SU-DHL-6 (cell line): Measurements from ENCODE around the gene C1QTNF5.
A peak's percentile ranks its signal among the peaks of the same experiment; 100 is the strongest.

Experiments
- H2AFZ ChIP-seq: fragments of 200-600 bp; sonication (generic); 2 replicates; pipeline ENCODE4 v1.6.1; 2014; ENCODE audit warnings: low read depth, mild to moderate bottlenecking, moderate library complexity, mixed read lengths, antibody characterized with exemption, low read length; ENCODE audit not compliant: severe bottlenecking
- H3F3A ChIP-seq: fragments of 200-600 bp; shearing (Covaris generic); 2 replicates; pipeline ENCODE4 v1.6.0; 2016; ENCODE audit warnings: antibody characterized with exemption, mild to moderate bottlenecking; ENCODE audit not compliant: insufficient read depth
- H3K27ac ChIP-seq: fragments of 200-600 bp; sonication (generic); 2 replicates; pipeline ENCODE4 v1.5.1; 2016; ENCODE audit warnings: low read depth, mild to moderate bottlenecking, low read length, moderate library complexity, mixed read lengths
- H3K27me3 ChIP-seq: fragments of 200-600 bp; sonication (generic), shearing (Covaris generic); 2 replicates; pipeline ENCODE4 v1.6.0; 2014; ENCODE audit warnings: mild to moderate bottlenecking, low read length
- H3K36me3 ChIP-seq: fragments of 200-600 bp; sonication (generic); 2 replicates; pipeline ENCODE4 v1.6.1; 2014; ENCODE audit warnings: mild to moderate bottlenecking, low read length, mixed read lengths
- H3K4me2 ChIP-seq: fragments of 300-600, 200-600 bp; shearing (Covaris generic), sonication (generic); 2 replicates; pipeline ENCODE4 v1.6.0; 2014; ENCODE audit warnings: low read length, low read depth, mild to moderate bottlenecking; ENCODE audit not compliant: poor library complexity, severe bottlenecking
- H3K4me3 ChIP-seq: fragments of 200-600 bp; sonication (generic); 2 replicates; pipeline ENCODE4 v1.5.1; 2014; ENCODE audit warnings: antibody characterized with exemption, low read length, mild to moderate bottlenecking, mixed read lengths; ENCODE audit not compliant: insufficient read depth, poor library complexity, severe bottlenecking
- H3K79me2 ChIP-seq: fragments of 200-600 bp; sonication (generic); 2 replicates; pipeline ENCODE4 v1.6.1; 2014; ENCODE audit warnings: mild to moderate bottlenecking, low read length, moderate library complexity; ENCODE audit not compliant: insufficient read depth
- H3K9ac ChIP-seq: fragments of 200-600 bp; sonication (generic); 2 replicates; pipeline ENCODE4 v1.7.0; 2014; ENCODE audit warnings: mild to moderate bottlenecking, low read length
- H3K9me2 ChIP-seq: fragments of 200-600 bp; sonication (generic); replicated peaks from 2 replicates; pipeline ENCODE4 v1.6.1; 2014; ENCODE audit warnings: low read length; ENCODE audit not compliant: insufficient read depth
- H3K9me3 ChIP-seq: fragments of 200-600 bp; sonication (generic); 2 replicates; pipeline ENCODE4 v1.6.1; 2014; ENCODE audit warnings: low read length, mixed read lengths; ENCODE audit not compliant: insufficient read depth
- H4K20me1 ChIP-seq: fragments of 200-600 bp; sonication (generic); 2 replicates; pipeline ENCODE4 v1.6.1; 2014; ENCODE audit warnings: low read depth, mild to moderate bottlenecking, antibody characterized with exemption, low read length, moderate library complexity, mixed read lengths
- CTCF ChIP-seq: fragments of 200-600 bp; sonication (generic); IDR thresholded peaks from one replicate; pipeline ENCODE4 v1.5.1; 2017; ENCODE audit warnings: antibody characterized with exemption, mild to moderate bottlenecking, low read length, moderate library complexity; ENCODE audit not compliant: insufficient read depth, poor library complexity, severe bottlenecking
- EZH2phosphoT487 ChIP-seq: fragments of 200-600 bp; sonication (generic), shearing (Covaris generic); conservative IDR thresholded peaks from 2 replicates; pipeline ENCODE4 v1.6.1; 2018; ENCODE audit warnings: mild to moderate bottlenecking, antibody characterized with exemption, low read length, moderate library complexity, mixed read lengths

C1QTNF5 gene

GRCh38 chr11:119322360-119322739, 18.3 kb downstream of the C1QTNF5 start:
- Histone ChIP-seq H3K27ac (no peak overlapping the region), H2AFZ (no peak overlapping the region), H3K9ac (no peak overlapping the region), H3K9me2 (no peaks in the 10 kb centered on the region), H4K20me1 (no peaks in the 10 kb centered on the region), H3K27me3 (no peaks in the 10 kb centered on the region), H3K9me3 (no peaks in the 10 kb centered on the region), H3K79me2 (no peaks in the 10 kb centered on the region), H3F3A (peaks cover 6% of the 10 kb centered on the region; the same call in 1 of the 2 replicates), H3K36me3 (no peaks in the 10 kb centered on the region), H3K4me3 (no peak overlapping the region), H3K4me2 (peak overlapping the region; percentile 63)
- TF ChIP-seq CTCF (no peak), EZH2phosphoT487 (no peak)

GRCh38 chr11:119320776-119321524, 19.7 kb downstream of the C1QTNF5 start:
- Histone ChIP-seq H3K27ac (peak overlapping the region; percentile 25; the same call in 1 of the 2 replicates), H3K4me3 (peak overlapping the region; percentile 41), H3K9ac (peak overlapping the region; percentile 56)

GRCh38 chr11:119320240-119320775, 20.4 kb downstream of the C1QTNF5 start:
- peak overlapping the region; percentile 63 for H3K4me2 ChIP-seq
- no peaks in the 10 kb centered on the region for H3K36me3 ChIP-seq
- peaks cover 6% of the 10 kb centered on the region; the same call in 1 of the 2 replicates for H3F3A ChIP-seq
- no peak overlapping the region for H3K4me3 ChIP-seq
- H3K27ac ChIP-seq = no peak overlapping the region
- H3K9me2 ChIP-seq = no peaks in the 10 kb centered on the region
- H3K9ac ChIP-seq = peak overlapping the region; percentile 56
- no peaks in the 10 kb centered on the region for H3K79me2 ChIP-seq
- H2AFZ ChIP-seq = no peak overlapping the region
- H4K20me1 ChIP-seq = no peaks in the 10 kb centered on the region
- no peaks in the 10 kb centered on the region for H3K27me3 ChIP-seq
- TF ChIP-seq CTCF (no peak), EZH2phosphoT487 (no peak)
- no peaks in the 10 kb centered on the region for H3K9me3 ChIP-seq

More at GRCh38 chr11:119320776-119321524, 19.7 kb downstream of the C1QTNF5 start:
- no peak for TF ChIP-seq CTCF
- no peak for TF ChIP-seq EZH2phosphoT487
- Histone ChIP-seq H3F3A (peaks cover 6% of the 10 kb centered on the region; the same call in 1 of the 2 replicates), H3K9me3 (no peaks in the 10 kb centered on the region), H3K27me3 (no peaks in the 10 kb centered on the region), H2AFZ (peak overlapping the region; percentile 95), H3K9me2 (no peaks in the 10 kb centered on the region), H3K4me2 (peak overlapping the region; percentile 63), H3K79me2 (no peaks in the 10 kb centered on the region), H3K36me3 (no peaks in the 10 kb centered on the region), H4K20me1 (no peaks in the 10 kb centered on the region)
